HCT116 (cell line): Measurements from ENCODE around the gene ST6GALNAC5. TPM values are rescaled to one million over a fixed set of nuclear protein-coding genes. Genes with fewer than 3 reads are reported as not detected.

Source experiments
- ATAC-seq: fragments of 200-7000 bp; cut with Tn5 transposase; 2 replicates; pipeline ENCODE4 v1.9.1; 2020; ENCODE audit warnings: mild to moderate bottlenecking, moderate library complexity
- BruUV-seq: library from RNA; stranded (reverse); fragments of 400-500 nt; replicated peaks from 2 replicates; lab custom pipeline; 2021; lab: Mats Ljungman, UMichigan
- CTCF ChIA-PET: fragments of 300-600 bp; sonication (Branson Sonifier 250); formaldehyde crosslinking; loops from one replicate; lab custom pipeline; 2021; ENCODE audit warnings: antibody characterized with exemption; lab: Charles Lee
- POLR2A ChIA-PET: fragments of 300-600, 350-600 bp; sonication (Branson Sonifier 250); formaldehyde crosslinking; loops from one replicate; lab custom pipeline; 2021; ENCODE audit warnings: antibody characterized with exemption; lab: Charles Lee
- RAD21 ChIA-PET, 2 experiments: fragments of 300-600 bp; sonication (Branson Sonifier 250); formaldehyde crosslinking; loops; one replicate each; lab custom pipeline; 2023; ENCODE audit warnings: low total read pairs in 2 of 2; ENCODE audit not compliant: uncharacterized antibody in 2 of 2, unreplicated experiment in 2 of 2, low non-redundant PET in 1 of 2; lab: Charles Lee
- DNase-seq: peaks from one replicate; pipeline ENCODE4 v3.0.0-alpha.2; 2010; ENCODE audit warnings: low read depth, low spot score
- H2AFZ ChIP-seq: fragments of 200-600 bp; shearing (Covaris generic), sonication (generic); 2 replicates; pipeline ENCODE4 v1.6.1; 2017; ENCODE audit warnings: low read depth, mixed run types, mixed read lengths, antibody characterized with exemption, low read length; ENCODE audit not compliant: poor library complexity, severe bottlenecking
- H3K27ac ChIP-seq: 2 replicates; pipeline ENCODE4 v1.5.1; 2012; ENCODE audit warnings: low read depth, low read length
- H3K27me3 ChIP-seq: fragments of 200-600 bp; sonication (generic); 2 replicates; pipeline ENCODE4 v1.6.1; 2016; ENCODE audit warnings: mixed run types, low read length, mixed read lengths; ENCODE audit not compliant: insufficient read depth
- H3K36me3 ChIP-seq, 2 experiments: fragments of 200-500 bp in 1 of 2; fragments of 200-600 bp in 1 of 2; sonication (Bioruptor generic) in 1 of 2; sonication (generic) in 1 of 2; 2 replicates each; pipeline versions ENCODE4 v1.5.1 to v1.6.1; 2014 to 2016; ENCODE audit warnings: low read length in 2 of 2, inconsistent platforms in 1 of 2, mixed read lengths in 1 of 2, mixed run types in 1 of 2; ENCODE audit not compliant: insufficient read depth in 2 of 2, control insufficient read depth in 1 of 2
- H3K4me1 ChIP-seq, 2 experiments: fragments of 200-600 bp in 1 of 2; sonication (generic) in 1 of 2; 2 replicates each; pipeline versions ENCODE4 v1.5.1 to v1.6.1; 2012 to 2017; ENCODE audit warnings: low read length in 2 of 2, inconsistent platforms in 1 of 2, mild to moderate bottlenecking in 1 of 2, mixed read lengths in 1 of 2, mixed run types in 1 of 2, moderate library complexity in 1 of 2; ENCODE audit not compliant: insufficient read depth in 2 of 2, control insufficient read depth in 1 of 2
- H3K4me2 ChIP-seq: fragments of 200-600 bp; sonication (generic); 2 replicates; pipeline ENCODE4 v1.6.1; 2017; ENCODE audit warnings: mixed run types, low read length, mixed read lengths
- H3K4me3 ChIP-seq, 2 experiments: fragments of 200-600 bp in 1 of 2; sonication (generic) in 1 of 2; replicated peaks in 1 of 2; 2 replicates each; pipeline ENCODE4 v1.5.1; 2011 to 2016; ENCODE audit warnings: low read length in 2 of 2, control low read depth in 1 of 2, low read depth in 1 of 2, mild to moderate bottlenecking in 1 of 2, mixed read lengths in 1 of 2, mixed run types in 1 of 2
- H3K79me2 ChIP-seq: fragments of 200-600 bp; sonication (generic); 2 replicates; pipeline ENCODE4 v1.6.1; 2017; ENCODE audit warnings: mild to moderate bottlenecking, mixed run types, low read length, moderate library complexity, mixed read lengths; ENCODE audit not compliant: insufficient read depth
- H3K9ac ChIP-seq: fragments of 200-600 bp; sonication (generic); 2 replicates; pipeline ENCODE4 v1.6.1; 2016; ENCODE audit warnings: low read length, mixed read lengths
- H3K9me2 ChIP-seq: fragments of 200-600 bp; sonication (generic), shearing (Covaris generic); 2 replicates; pipeline ENCODE4 v1.6.1; 2017; ENCODE audit warnings: mixed run types, mild to moderate bottlenecking, moderate library complexity; ENCODE audit not compliant: insufficient read depth
- H3K9me3 ChIP-seq, 2 experiments: fragments of 200-500 bp in 1 of 2; fragments of 200-600 bp in 1 of 2; sonication (Bioruptor generic) in 1 of 2; sonication (generic) in 1 of 2; 2 replicates each; pipeline ENCODE4 v1.6.1; 2014 to 2017; ENCODE audit warnings: low read length in 2 of 2, mixed read lengths in 2 of 2, inconsistent platforms in 1 of 2, low read depth in 1 of 2, mild to moderate bottlenecking in 1 of 2, mixed run types in 1 of 2, moderate library complexity in 1 of 2; ENCODE audit not compliant: control insufficient read depth in 1 of 2, insufficient read depth in 1 of 2
- H4K20me1 ChIP-seq: fragments of 200-600 bp; sonication (generic), shearing (Covaris generic); 2 replicates; pipeline ENCODE4 v1.6.1; 2017; ENCODE audit warnings: mixed run types, mild to moderate bottlenecking, moderate library complexity; ENCODE audit not compliant: insufficient read depth
- ATF3 ChIP-seq: IDR thresholded peaks from 2 replicates; pipeline ENCODE4 v1.6.1; 2012
- CBX3 ChIP-seq: IDR thresholded peaks from 2 replicates; pipeline ENCODE4 v1.6.1; 2012; ENCODE audit warnings: low read depth
- CEBPB ChIP-seq: IDR thresholded peaks from 2 replicates; pipeline ENCODE4 v1.6.1; 2012; ENCODE audit warnings: low read depth
- EGR1 ChIP-seq: IDR thresholded peaks from 2 replicates; pipeline ENCODE4 v1.6.1; 2012; ENCODE audit warnings: low read depth
- ELF1 ChIP-seq: IDR thresholded peaks from 2 replicates; pipeline ENCODE4 v1.6.1; 2012; ENCODE audit warnings: low read depth, borderline replicate concordance
- EZH2 ChIP-seq: fragments of 200-600 bp; sonication (generic); IDR thresholded peaks from 2 replicates; pipeline ENCODE4 v1.6.1; 2017; ENCODE audit warnings: antibody characterized with exemption, mixed run types
- EZH2phosphoT487 ChIP-seq: fragments of 200-600 bp; IDR thresholded peaks from 2 replicates; pipeline ENCODE4 v1.6.1; 2018; ENCODE audit warnings: antibody characterized with exemption, borderline replicate concordance
- SIN3A ChIP-seq: IDR thresholded peaks from 2 replicates; pipeline ENCODE4 v1.6.1; 2012; ENCODE audit warnings: low read depth
- SP1 ChIP-seq: IDR thresholded peaks from 2 replicates; pipeline ENCODE4 v1.6.1; 2012; ENCODE audit warnings: low read depth
- SRF ChIP-seq: IDR thresholded peaks from 2 replicates; pipeline ENCODE4 v1.6.1; 2012; ENCODE audit warnings: low read depth
- ZFX ChIP-seq: fragments of 450-650 bp; IDR thresholded peaks from 2 replicates; pipeline ENCODE4 v1.6.1; 2017
- ZNF274 ChIP-seq: fragments of 200-500 bp; sonication (Bioruptor generic); IDR thresholded peaks from 2 replicates; pipeline ENCODE4 v1.6.1; 2014; ENCODE audit warnings: mild to moderate bottlenecking, low read depth, low read length, inconsistent platforms
- intact Hi-C: fragments of 100-400 bp; cut with micrococcal nuclease; formaldehyde crosslinking; loops from 2 replicates; pipeline ENCODE4 v1.10.0; 2022
- total RNA-seq: library from RNA; stranded (reverse); gene quantifications from one replicate; pipeline ENCODE4 v1.2.1, GENCODE V29; 2021; ENCODE audit not compliant: unreplicated experiment

Gene ST6GALNAC5
- total RNA-seq, 1 experiment from 2014 or later = 1.2 TPM

GRCh38 chr1:77056525-77056924 is 189.2 kb downstream of the ST6GALNAC5 start:
- TF ChIP-seq ELF1 (no peak), SIN3A (no peak), CEBPB (no peak), SRF (no peak), EZH2 (no peak), ATF3 (no peak), ZFX (no peak)
- Histone ChIP-seq H3K4me3 (no peak overlapping the region), H3K27ac (no peak overlapping the region), H3K79me2 (no peaks in the 10 kb centered on the region), H2AFZ (no peak overlapping the region), H3K9ac (no peak overlapping the region), H3K9me2 (no peaks in the 10 kb centered on the region), H3K36me3 (no peaks in the 10 kb centered on the region), H4K20me1 (no peaks in the 10 kb centered on the region), H3K4me1 (no peaks in the 10 kb centered on the region), H3K9me3 (no peaks in the 10 kb centered on the region), H3K4me2 (no peak overlapping the region), H3K27me3 (no peaks in the 10 kb centered on the region)
- CTCF ChIA-PET = no interaction called here
- intact Hi-C loops = no loop called here
- ATAC-seq (no peak), DNase-seq (no peak)
- RAD21 ChIA-PET = no interaction called here
- no TSS peak for BruUV-seq
- POLR2A ChIA-PET = no interaction called here

- Histone ChIP-seq H3K9me3 (no peaks in the 10 kb centered on the region), H3K4me1 (no peaks in the 10 kb centered on the region), H2AFZ (no peak overlapping the region), H3K27ac (no peak overlapping the region), H4K20me1 (no peaks in the 10 kb centered on the region), H3K4me3 (no peak overlapping the region), H3K79me2 (no peaks in the 10 kb centered on the region), H3K9ac (no peak overlapping the region), H3K9me2 (no peaks in the 10 kb centered on the region), H3K27me3 (no peaks in the 10 kb centered on the region), H3K36me3 (no peaks in the 10 kb centered on the region), H3K4me2 (no peak overlapping the region)
- CTCF ChIA-PET = no interaction called here
- TF ChIP-seq SP1 (no peak), EGR1 (no peak), ZNF274 (no peak), SIN3A (no peak), CBX3 (no peak), EZH2phosphoT487 (no peak), ELF1 (no peak), ATF3 (no peak)
- RAD21 ChIA-PET = no interaction called here
- POLR2A ChIA-PET = no interaction called here
- no TSS peak for BruUV-seq
- ATAC-seq (no peak), DNase-seq (no peak)
- intact Hi-C loops = no loop called here
These were observed 190.8 kb downstream of the ST6GALNAC5 start for GRCh38 chr1:77057994-77058585.
